Measurements from ENCODE around the gene LRP5. TPM values are rescaled to one million over a fixed set of nuclear protein-coding genes. Genes with fewer than 3 reads are reported as not detected.
"Not testable (repeated sequence)": the region's sequence is repeated elsewhere in the genome, so short reads cannot be mapped to it uniquely, and the experiment has no call there.

LRP5 gene
- total RNA-seq, 2 experiments from 2014 or later: 32.2 to 32.7 TPM

DNA sequence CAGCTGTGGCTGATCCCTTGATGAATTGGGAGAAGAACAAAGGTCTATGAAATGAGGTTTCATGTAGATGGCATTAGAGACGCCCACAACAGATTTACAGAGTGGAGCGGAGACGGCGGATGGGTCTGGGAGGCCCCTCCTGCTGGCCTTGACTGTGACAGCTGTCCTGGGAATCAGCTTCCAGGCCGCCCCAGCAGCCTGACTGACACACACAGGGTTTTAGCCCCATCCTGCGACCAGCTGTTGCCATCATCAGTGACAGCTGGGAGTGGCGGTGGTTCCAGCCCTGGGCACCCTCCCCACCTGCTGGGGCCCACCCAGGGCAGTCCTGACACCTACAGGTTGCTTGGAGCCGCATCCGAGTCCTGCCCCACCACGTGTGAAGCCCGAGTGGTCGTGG, 84.1 kb downstream of the LRP5 start:
- POLR2A ChIA-PET: no interaction called here
- no peaks in the 10 kb centered on the region for H3K36me3 Mint-ChIP-seq (ENCODE audit: low read depth)
- no peaks in the 10 kb centered on the region for H3K4me1 Mint-ChIP-seq
- H3K27ac Mint-ChIP-seq: no peak overlapping the region
- no peaks in the 10 kb centered on the region for H3K27me3 Mint-ChIP-seq
- DNase-seq: no peak
- no peak overlapping the region for H3K4me3 Mint-ChIP-seq
- CTCF ChIA-PET: no interaction called here
- no peaks in the 10 kb centered on the region for H3K9me3 Mint-ChIP-seq

DNA sequence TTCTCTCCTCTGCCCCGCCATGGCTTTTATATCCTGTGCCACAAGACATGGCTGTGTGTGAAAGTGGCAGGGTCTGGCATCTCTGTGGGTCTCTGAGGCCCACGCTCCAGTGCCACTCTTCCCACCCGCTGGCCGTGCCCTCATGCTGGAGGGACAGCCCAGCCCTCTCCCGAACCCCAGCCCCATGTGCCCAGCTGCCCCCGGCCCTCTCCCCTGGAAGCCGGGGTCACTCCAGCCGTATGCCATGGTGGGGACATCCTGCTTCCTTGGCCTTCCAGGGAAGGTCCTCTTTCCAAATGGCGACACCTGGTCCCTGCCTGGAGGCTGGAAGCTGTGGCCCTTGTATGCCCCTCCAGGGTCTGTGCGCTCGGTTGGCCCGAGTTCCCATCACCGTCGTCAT, 84.9 kb downstream of the LRP5 start:
- ChIA-PET POLR2A (no interaction called here), CTCF (interaction anchor here (0.5 kb wide), 1 partner anchor 432 kb away, joined by 5 read pairs; no protein-coding TSS in a partner anchor)
- H3K4me1 Mint-ChIP-seq: no peaks in the 10 kb centered on the region
- H3K27me3 Mint-ChIP-seq: no peaks in the 10 kb centered on the region
- H3K9me3 Mint-ChIP-seq: no peaks in the 10 kb centered on the region
- H3K36me3 Mint-ChIP-seq (ENCODE audit: low read depth): no peaks in the 10 kb centered on the region
- H3K27ac Mint-ChIP-seq: no peak overlapping the region
- no peak for DNase-seq
- H3K4me3 Mint-ChIP-seq: no peak overlapping the region

DNA sequence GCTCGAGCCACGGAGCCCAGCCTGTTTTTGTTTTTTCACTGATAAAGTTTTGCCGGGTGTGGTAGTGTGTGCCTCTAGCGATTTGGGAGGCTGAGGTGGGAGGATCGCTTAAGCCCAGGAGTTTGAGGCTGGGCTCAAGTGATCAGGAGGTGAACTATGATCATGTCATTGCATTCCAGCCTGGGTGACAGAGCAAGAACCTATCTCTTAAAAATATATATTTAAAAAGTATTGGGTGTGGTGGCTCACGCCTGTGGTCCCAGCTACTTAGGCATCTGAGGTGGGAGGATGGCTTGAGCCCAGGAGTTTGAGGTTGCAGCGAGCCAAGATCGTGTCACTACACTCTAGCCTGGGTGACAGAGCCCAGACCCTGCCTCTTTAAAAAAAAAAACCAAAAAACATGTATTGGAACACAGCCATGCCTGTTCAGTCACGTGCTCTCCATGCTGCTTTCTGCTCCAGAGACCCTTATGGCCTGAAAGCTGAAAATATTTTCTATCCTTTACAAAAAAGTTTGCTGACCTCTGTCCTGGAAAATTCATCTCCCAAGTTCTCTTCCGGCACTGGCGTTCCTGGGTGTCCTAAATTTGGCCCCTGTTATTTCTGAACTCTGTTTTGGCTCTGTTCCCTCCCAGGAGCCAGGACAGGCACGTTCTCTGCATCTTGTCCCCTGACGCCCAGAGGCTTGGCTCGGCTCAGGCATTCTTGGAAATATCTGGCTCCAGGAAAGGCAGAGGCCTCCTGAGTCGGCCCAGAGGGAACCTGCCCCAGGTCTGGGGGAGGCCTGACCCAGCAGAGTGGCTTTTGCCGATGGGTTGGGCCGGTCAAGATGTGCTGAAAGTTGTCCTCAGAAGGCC, 86.8 kb downstream of the LRP5 start:
- POLR2A ChIA-PET: no interaction called here
- H3K4me3 Mint-ChIP-seq: no peak overlapping the region

DNA sequence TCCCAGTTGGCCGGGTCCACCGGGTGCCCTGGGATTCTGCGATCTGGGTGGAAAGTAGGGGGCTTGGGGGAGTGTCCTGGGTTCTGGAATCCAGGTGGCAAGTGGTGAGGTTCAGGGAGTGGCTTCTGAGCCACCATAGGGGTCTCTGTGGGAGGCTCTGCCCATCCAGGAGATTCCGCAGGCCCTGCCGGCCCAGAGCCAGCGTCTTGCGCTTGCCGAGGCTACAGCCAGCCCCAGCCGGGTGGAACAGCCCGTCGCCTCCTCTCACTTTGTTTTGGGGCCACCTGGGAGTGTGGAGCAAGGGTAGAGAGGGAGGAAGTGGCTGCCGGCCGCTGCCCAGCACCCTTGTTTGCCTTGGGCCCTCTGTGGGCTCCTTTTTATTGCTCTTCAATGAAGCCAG, 87.5 kb downstream of the LRP5 start:
- Mint-ChIP-seq H3K4me3 (no peak overlapping the region), H3K27ac (no peak overlapping the region), H3K4me1 (no peaks in the 10 kb centered on the region), H3K36me3 (ENCODE audit: low read depth) (no peaks in the 10 kb centered on the region), H3K27me3 (no peaks in the 10 kb centered on the region), H3K9me3 (no peaks in the 10 kb centered on the region)
- POLR2A ChIA-PET: no interaction called here
- CTCF ChIA-PET: no interaction called here
- DNase-seq: no peak

More for the DNA sequence above, 86.8 kb downstream of the LRP5 start:
- Mint-ChIP-seq H3K9me3 (no peaks in the 10 kb centered on the region), H3K27me3 (no peaks in the 10 kb centered on the region), H3K36me3 (ENCODE audit: low read depth) (no peaks in the 10 kb centered on the region), H3K27ac (no peak overlapping the region), H3K4me1 (no peaks in the 10 kb centered on the region)
- no peak for DNase-seq
- CTCF ChIA-PET: no interaction called here

DNA sequence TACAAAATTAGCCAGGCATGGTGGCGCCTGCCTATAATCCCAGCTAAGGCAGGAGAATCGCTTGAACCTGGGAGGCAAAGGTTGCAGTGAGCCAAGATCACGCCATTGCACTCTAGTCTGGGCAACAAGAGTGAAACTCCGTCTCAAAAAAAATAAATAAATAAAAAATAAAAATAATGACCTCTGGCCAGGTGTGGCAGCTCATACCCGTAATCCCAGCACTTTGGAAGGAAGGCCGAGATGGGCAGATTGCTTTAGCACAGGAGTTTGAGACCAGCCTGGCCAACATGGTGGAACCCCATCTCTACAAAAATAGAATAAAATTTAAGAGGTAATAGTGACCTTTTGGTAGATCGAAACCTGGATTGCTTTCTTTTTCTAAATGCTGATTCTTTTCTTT, 88.2 kb downstream of the LRP5 start:
- H3K27me3 Mint-ChIP-seq; DNase-seq; POLR2A ChIA-PET; H3K4me3 Mint-ChIP-seq; H3K27ac Mint-ChIP-seq; H3K36me3 Mint-ChIP-seq (ENCODE audit: low read depth); H3K9me3 Mint-ChIP-seq; H3K4me1 Mint-ChIP-seq: not testable (repeated sequence)
- CTCF ChIA-PET: interaction anchor here (0.6 kb wide), 1 partner anchor 17 kb away, joined by 3 read pairs; no protein-coding TSS in a partner anchor

DNA sequence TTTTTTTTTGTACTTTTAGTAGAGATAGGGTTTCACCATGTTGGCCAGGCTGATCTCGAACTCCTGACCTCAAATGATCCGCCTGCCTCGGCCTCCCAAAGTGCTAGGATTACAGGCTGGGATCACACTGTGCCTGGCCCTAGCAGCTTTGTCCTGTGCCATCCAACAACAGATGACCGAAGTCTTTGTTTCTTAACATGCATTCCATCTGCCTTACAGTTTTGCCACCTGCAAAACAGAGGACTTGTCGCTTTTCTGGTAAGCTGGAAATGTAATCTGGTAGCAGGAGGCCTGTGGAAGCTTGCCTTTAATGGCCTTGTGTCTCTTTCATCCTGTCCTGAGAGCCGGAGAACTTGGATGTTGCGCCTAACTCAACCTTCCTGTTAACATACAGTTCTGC, 89.5 kb downstream of the LRP5 start:
- Mint-ChIP-seq H3K27ac (no peak overlapping the region), H3K4me3 (no peak overlapping the region), H3K4me1 (no peaks in the 10 kb centered on the region), H3K9me3 (no peaks in the 10 kb centered on the region), H3K36me3 (ENCODE audit: low read depth) (peaks cover under 1% of the 10 kb centered on the region), H3K27me3 (no peaks in the 10 kb centered on the region)
- ChIA-PET CTCF (interaction anchor here (0.6 kb wide), 1 partner anchor 481 kb away, joined by 3 read pairs; no protein-coding TSS in a partner anchor), POLR2A (no interaction called here)
- DNase-seq: no peak

DNA sequence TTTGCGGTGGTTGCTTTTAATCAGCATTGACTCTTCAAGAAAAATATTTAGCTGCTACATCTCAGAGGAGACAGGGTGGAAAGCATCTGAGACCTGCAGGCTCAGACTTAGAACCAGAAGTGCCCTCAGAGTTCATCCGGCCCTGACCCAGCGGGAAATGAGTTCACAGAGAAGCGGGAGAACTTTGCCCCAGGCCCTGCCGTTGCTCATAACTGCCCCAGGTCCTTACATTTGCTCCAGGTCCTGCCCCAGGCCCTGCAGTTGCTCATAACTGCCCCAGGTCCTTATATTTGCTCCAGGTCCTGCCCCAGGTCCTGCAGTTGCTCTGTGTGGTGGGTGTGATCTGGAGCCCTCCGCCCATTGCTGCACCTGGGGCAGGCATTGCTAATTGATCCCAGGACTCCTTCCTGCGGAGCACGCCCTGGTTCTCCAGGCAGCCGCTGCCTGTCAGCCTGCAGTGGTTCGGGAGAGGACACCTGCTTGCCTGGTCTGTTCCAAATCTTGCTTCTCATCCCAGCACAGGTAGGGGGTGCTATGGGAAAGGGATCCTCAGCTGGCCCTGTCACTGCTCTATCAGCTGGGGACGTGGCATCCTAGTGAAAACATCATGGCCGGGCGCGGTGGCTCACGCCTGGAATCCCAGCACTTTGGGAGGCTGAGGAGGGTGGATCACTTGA, 90.1 kb downstream of the LRP5 start:
- POLR2A ChIA-PET: no interaction called here
- Mint-ChIP-seq H3K36me3 (ENCODE audit: low read depth) (peaks cover 2% of the 10 kb centered on the region), H3K4me1 (no peaks in the 10 kb centered on the region), H3K9me3 (no peaks in the 10 kb centered on the region), H3K27me3 (no peaks in the 10 kb centered on the region), H3K4me3 (no peak overlapping the region), H3K27ac (no peak overlapping the region)
- DNase-seq: no peak
- CTCF ChIA-PET: interaction anchor here (1.1 kb wide), 1 partner anchor 10 kb away, joined by 4 read pairs; no protein-coding TSS in a partner anchor

DNA sequence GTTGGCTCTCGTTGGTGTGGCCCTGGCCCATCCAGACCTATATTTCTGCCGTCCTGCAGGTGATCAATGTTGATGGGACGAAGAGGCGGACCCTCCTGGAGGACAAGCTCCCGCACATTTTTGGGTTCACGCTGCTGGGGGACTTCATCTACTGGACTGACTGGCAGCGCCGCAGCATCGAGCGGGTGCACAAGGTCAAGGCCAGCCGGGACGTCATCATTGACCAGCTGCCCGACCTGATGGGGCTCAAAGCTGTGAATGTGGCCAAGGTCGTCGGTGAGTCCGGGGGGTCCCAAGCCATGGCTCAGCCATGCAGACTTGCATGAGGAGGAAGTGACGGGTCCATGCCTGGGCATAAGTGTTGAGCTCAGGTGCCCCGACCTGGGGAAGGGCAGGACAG, 91.0 kb downstream of the LRP5 start:
- DNase-seq: no peak
- CTCF ChIA-PET: interaction anchor here (1.1 kb wide), 1 partner anchor 9 kb away, joined by 4 read pairs; no protein-coding TSS in a partner anchor
- H3K9me3 Mint-ChIP-seq: no peaks in the 10 kb centered on the region
- POLR2A ChIA-PET: no interaction called here
- no peak overlapping the region for H3K4me3 Mint-ChIP-seq
- H3K36me3 Mint-ChIP-seq (ENCODE audit: low read depth): peaks cover 6% of the 10 kb centered on the region
- H3K27ac Mint-ChIP-seq: no peak overlapping the region
- no peaks in the 10 kb centered on the region for H3K4me1 Mint-ChIP-seq
- H3K27me3 Mint-ChIP-seq: no peaks in the 10 kb centered on the region

DNA sequence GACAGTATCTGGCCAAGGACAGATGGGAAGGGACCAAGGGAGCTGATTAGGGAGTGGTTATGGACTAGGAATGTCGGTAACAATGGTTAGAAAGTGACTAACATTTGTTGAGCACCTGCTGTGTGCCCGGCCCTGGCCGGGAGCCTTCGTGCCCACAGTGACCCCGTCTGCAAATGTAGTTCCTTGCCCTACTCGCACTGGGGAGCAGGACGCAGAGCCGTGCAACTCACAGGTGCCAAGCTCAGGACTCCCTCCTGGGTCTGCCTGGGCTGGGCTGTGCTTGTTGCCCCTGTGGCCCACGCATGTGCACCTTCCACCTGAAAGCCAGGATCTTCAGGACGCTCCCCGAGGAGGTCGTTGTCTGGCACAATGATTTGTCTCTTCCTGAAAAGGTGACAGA, 91.4 kb downstream of the LRP5 start:
- H3K4me1 Mint-ChIP-seq: no peaks in the 10 kb centered on the region
- peaks cover 7% of the 10 kb centered on the region for H3K36me3 Mint-ChIP-seq (ENCODE audit: low read depth)
- ChIA-PET CTCF (interaction anchor here (1.1 kb wide), 1 partner anchor 9 kb away, joined by 4 read pairs; no protein-coding TSS in a partner anchor), POLR2A (no interaction called here)
- no peak overlapping the region for H3K4me3 Mint-ChIP-seq
- H3K27ac Mint-ChIP-seq: no peak overlapping the region
- H3K9me3 Mint-ChIP-seq: no peaks in the 10 kb centered on the region
- no peak for DNase-seq
- H3K27me3 Mint-ChIP-seq: no peaks in the 10 kb centered on the region

DNA sequence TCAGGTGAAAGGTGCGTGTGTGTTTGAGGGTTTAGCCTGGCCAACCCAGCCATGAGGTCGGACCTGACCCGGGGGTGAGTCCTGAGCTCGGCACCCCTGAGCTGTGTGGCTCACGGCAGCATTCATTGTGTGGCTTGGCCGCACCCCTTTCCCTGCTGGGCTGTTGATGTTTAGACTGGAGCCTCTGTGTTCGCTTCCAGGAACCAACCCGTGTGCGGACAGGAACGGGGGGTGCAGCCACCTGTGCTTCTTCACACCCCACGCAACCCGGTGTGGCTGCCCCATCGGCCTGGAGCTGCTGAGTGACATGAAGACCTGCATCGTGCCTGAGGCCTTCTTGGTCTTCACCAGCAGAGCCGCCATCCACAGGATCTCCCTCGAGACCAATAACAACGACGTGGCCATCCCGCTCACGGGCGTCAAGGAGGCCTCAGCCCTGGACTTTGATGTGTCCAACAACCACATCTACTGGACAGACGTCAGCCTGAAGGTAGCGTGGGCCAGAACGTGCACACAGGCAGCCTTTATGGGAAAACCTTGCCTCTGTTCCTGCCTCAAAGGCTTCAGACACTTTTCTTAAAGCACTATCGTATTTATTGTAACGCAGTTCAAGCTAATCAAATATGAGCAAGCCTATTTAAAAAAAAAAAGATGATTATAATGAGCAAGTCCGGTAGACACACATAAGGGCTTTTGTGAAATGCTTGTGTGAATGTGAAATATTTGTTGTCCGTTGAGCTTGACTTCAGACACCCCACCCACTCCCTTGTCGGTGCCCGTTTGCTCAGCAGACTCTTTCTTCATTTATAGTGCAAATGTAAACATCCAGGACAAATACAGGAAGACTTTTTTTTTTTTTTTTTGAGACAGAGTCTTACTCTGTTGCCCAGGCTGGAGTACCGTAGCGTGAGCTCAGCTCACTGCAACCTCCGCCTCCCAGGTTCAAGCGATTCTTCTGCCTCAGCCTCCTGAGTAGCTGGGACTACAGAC, 94.2 kb downstream of the LRP5 start:
- CTCF ChIA-PET: interaction anchor here (0.6 kb wide), 1 partner anchor 97 kb away, joined by 3 read pairs; no protein-coding TSS in a partner anchor
- Mint-ChIP-seq H3K4me3 (no peak overlapping the region), H3K27me3 (no peaks in the 10 kb centered on the region), H3K4me1 (no peaks in the 10 kb centered on the region), H3K9me3 (no peaks in the 10 kb centered on the region), H3K27ac (no peak overlapping the region), H3K36me3 (ENCODE audit: low read depth) (peaks cover 7% of the 10 kb centered on the region)
- POLR2A ChIA-PET: no interaction called here
- no peak for DNase-seq

DNA sequence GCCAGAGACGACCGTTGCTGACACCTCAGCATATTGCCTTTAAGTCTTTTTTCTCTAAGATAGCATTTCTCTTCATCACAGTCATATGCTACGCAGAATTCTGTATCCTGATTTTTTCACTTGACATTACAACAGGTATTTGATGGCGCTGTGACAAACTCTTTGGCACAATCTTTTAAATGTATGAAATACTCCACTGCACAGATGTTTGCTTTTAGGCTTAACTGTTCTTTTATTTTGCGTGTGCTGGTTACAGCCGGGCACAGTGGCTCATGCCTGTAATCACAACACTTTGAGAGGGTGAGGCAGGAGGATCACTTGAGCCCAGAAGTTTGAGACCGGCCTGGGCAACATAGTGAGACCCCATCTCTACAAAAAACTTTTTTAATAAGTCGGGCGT, 96.1 kb downstream of the LRP5 start:
- ChIA-PET CTCF (no interaction called here), POLR2A (no interaction called here)
- H3K4me3 Mint-ChIP-seq: no peak overlapping the region
- no peaks in the 10 kb centered on the region for H3K9me3 Mint-ChIP-seq
- no peaks in the 10 kb centered on the region for H3K27me3 Mint-ChIP-seq
- DNase-seq: no peak
- peaks cover 12% of the 10 kb centered on the region for H3K36me3 Mint-ChIP-seq (ENCODE audit: low read depth)
- no peaks in the 10 kb centered on the region for H3K4me1 Mint-ChIP-seq
- no peak overlapping the region for H3K27ac Mint-ChIP-seq

DNA sequence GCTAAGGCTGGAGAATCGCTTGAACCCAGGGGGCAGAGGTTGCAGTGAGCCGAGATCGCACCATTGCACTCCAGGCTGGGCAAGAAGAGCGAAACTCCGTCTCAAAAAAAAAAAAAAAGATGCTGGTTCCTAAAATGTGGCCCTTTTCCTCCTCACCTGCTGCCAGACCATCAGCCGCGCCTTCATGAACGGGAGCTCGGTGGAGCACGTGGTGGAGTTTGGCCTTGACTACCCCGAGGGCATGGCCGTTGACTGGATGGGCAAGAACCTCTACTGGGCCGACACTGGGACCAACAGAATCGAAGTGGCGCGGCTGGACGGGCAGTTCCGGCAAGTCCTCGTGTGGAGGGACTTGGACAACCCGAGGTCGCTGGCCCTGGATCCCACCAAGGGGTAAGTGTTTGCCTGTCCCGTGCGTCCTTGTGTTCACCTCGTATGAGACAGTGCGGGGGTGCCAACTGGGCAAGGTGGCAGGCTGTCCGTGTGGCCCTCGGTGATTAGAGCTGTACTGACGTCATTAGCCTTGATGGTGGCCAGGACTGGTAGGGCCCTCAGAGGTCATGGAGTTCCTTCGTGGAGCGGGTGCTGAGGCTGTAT, 97.5 kb downstream of the LRP5 start:
- DNase-seq: no peak
- H3K36me3 Mint-ChIP-seq (ENCODE audit: low read depth): peaks cover 12% of the 10 kb centered on the region
- no peak overlapping the region for H3K27ac Mint-ChIP-seq
- H3K9me3 Mint-ChIP-seq: no peaks in the 10 kb centered on the region
- H3K4me3 Mint-ChIP-seq: no peak overlapping the region
- CTCF ChIA-PET: no interaction called here
- H3K4me1 Mint-ChIP-seq: no peaks in the 10 kb centered on the region
- POLR2A ChIA-PET: no interaction called here
- H3K27me3 Mint-ChIP-seq: no peaks in the 10 kb centered on the region

Data from activated CD4-positive, alpha-beta T cell treated with anti-CD3 and anti-CD28 coated beads, Interleukin-2, amount 10 ng/mL, durations not matched to agents 7 days and 5 days (primary cell).